ENCODE data around the gene NCLN. TPM values are rescaled to one million over a fixed set of nuclear protein-coding genes. Genes with fewer than 3 reads are reported as not detected.
A peak's percentile ranks its signal among the peaks of the same experiment; 100 is the strongest.
"Not testable (repeated sequence)": the region's sequence is repeated elsewhere in the genome, so short reads cannot be mapped to it uniquely, and the experiment has no call there.

NCLN gene
- total and polyA plus RNA-seq, 3 experiments from 2014 or later = 47.4 to 96.0 (median 94.7) TPM

GRCh38 chr19:3201911-3202310, 16.2 kb downstream of the NCLN start:
- POLR2A ChIA-PET = no interaction called here
- no peaks in the 10 kb centered on the region for H3K9me3 ChIP-seq (ENCODE audit: low read length)
- Mint-ChIP-seq H3K36me3 (peaks cover 0 to 46% (median 0%) of the 10 kb centered on the region in 3 donors), H3K27me3 (no peaks in the 10 kb centered on the region), H3K4me3 (no peak overlapping the region), H3K9me3 (no peaks in the 10 kb centered on the region), H3K27ac (no peak overlapping the region), H3K4me1 (no peaks in the 10 kb centered on the region)
- CTCF ChIA-PET = no interaction called here
- no peaks in the 10 kb centered on the region for H3K36me3 ChIP-seq (ENCODE audit: insufficient read depth, low read length)
- no peaks in the 10 kb centered on the region for H3K4me1 ChIP-seq (ENCODE audit: insufficient read depth, low read length)
- no peak overlapping the region for H3K27ac ChIP-seq (ENCODE audit: low read depth, low read length)
- no peak for DNase-seq
- no peak overlapping the region for H3K4me3 ChIP-seq (ENCODE audit: low read length)
- no peaks in the 10 kb centered on the region for H3K27me3 ChIP-seq (ENCODE audit: insufficient read depth, low read length, poor library complexity, severe bottlenecking)

GRCh38 chr19:3202346-3202745, 16.6 kb downstream of the NCLN start:
- Histone ChIP-seq H3K4me1 (ENCODE audit: insufficient read depth, low read length) (no peaks in the 10 kb centered on the region), H3K4me3 (ENCODE audit: low read length) (no peak overlapping the region), H3K27me3 (ENCODE audit: insufficient read depth, low read length, poor library complexity, severe bottlenecking) (no peaks in the 10 kb centered on the region), H3K9me3 (ENCODE audit: low read length) (no peaks in the 10 kb centered on the region), H3K27ac (ENCODE audit: low read depth, low read length) (no peak overlapping the region), H3K36me3 (ENCODE audit: insufficient read depth, low read length) (no peaks in the 10 kb centered on the region)
- peak in 1 of 5 donors; percentile 44 for DNase-seq
- H3K27ac Mint-ChIP-seq = no peak overlapping the region
- no peaks in the 10 kb centered on the region for H3K4me1 Mint-ChIP-seq
- ChIA-PET POLR2A (no interaction called here), CTCF (interaction anchor here (1.0 kb wide), 1 partner anchor 8 kb away, joined by 3 read pairs; no protein-coding TSS in a partner anchor)
- no peak overlapping the region for H3K4me3 Mint-ChIP-seq
- H3K9me3 Mint-ChIP-seq = no peaks in the 10 kb centered on the region
- no peaks in the 10 kb centered on the region for H3K27me3 Mint-ChIP-seq
- peaks cover 0 to 48% (median 0%) of the 10 kb centered on the region in 3 donors for H3K36me3 Mint-ChIP-seq

- H3K27me3 Mint-ChIP-seq; H3K9me3 Mint-ChIP-seq; H3K36me3 ChIP-seq (ENCODE audit: insufficient read depth, low read length); H3K4me1 ChIP-seq (ENCODE audit: insufficient read depth, low read length); H3K9me3 ChIP-seq (ENCODE audit: low read length); H3K27ac ChIP-seq (ENCODE audit: low read depth, low read length); DNase-seq; H3K4me3 Mint-ChIP-seq; H3K4me1 Mint-ChIP-seq; H3K27me3 ChIP-seq (ENCODE audit: insufficient read depth, low read length, poor library complexity, severe bottlenecking); H3K4me3 ChIP-seq (ENCODE audit: low read length): not testable (repeated sequence)
- Mint-ChIP-seq H3K27ac (peak overlapping the region in 1 of 8 donors; percentile 46), H3K36me3 (peaks cover 0 to 51% (median 0%) of the 10 kb centered on the region in 3 donors)
- ChIA-PET POLR2A (interaction anchor here (0.6 kb wide), 1 partner anchor 365 kb away, joined by 4 read pairs; no protein-coding TSS in a partner anchor), CTCF (interaction anchor here (1.0 kb wide), 1 partner anchor 9 kb away, joined by 3 read pairs; no protein-coding TSS in a partner anchor)
Measured at GRCh38 chr19:3202895-3203294, 17.2 kb downstream of the NCLN start.

GRCh38 chr19:3203805-3204645, 18.3 kb downstream of the NCLN start:
- no peaks in the 10 kb centered on the region for H3K36me3 ChIP-seq (ENCODE audit: insufficient read depth, low read length)

GRCh38 chr19:3204646-3205275, 19.0 kb downstream of the NCLN start:
- H3K36me3 Mint-ChIP-seq = peaks cover 0 to 62% (median 0%) of the 10 kb centered on the region in 3 donors
- peak in 1 of 5 donors; percentile 44 for DNase-seq
- no peak overlapping the region for H3K4me3 Mint-ChIP-seq
- no peaks in the 10 kb centered on the region for H3K27me3 Mint-ChIP-seq
- no peak overlapping the region for H3K27ac ChIP-seq (ENCODE audit: low read depth, low read length)
- ChIA-PET POLR2A (no interaction called here), CTCF (no interaction called here)
- H3K9me3 Mint-ChIP-seq = no peaks in the 10 kb centered on the region
- H3K27ac Mint-ChIP-seq = no peak overlapping the region
- no peaks in the 10 kb centered on the region for H3K4me1 Mint-ChIP-seq
- no peaks in the 10 kb centered on the region for H3K4me1 ChIP-seq (ENCODE audit: insufficient read depth, low read length)
- no peaks in the 10 kb centered on the region for H3K27me3 ChIP-seq (ENCODE audit: insufficient read depth, low read length, poor library complexity, severe bottlenecking)
- no peak overlapping the region for H3K4me3 ChIP-seq (ENCODE audit: low read length)
- H3K9me3 ChIP-seq (ENCODE audit: low read length) = no peaks in the 10 kb centered on the region
- no peaks in the 10 kb centered on the region for H3K36me3 ChIP-seq (ENCODE audit: insufficient read depth, low read length)

More at GRCh38 chr19:3203805-3204645, 18.3 kb downstream of the NCLN start:
- Mint-ChIP-seq H3K4me1 (no peaks in the 10 kb centered on the region), H3K9me3 (no peaks in the 10 kb centered on the region), H3K27ac (no peak overlapping the region), H3K4me3 (no peak overlapping the region), H3K27me3 (no peaks in the 10 kb centered on the region), H3K36me3 (peaks cover 0 to 57% (median 0%) of the 10 kb centered on the region in 3 donors)
- Histone ChIP-seq H3K4me3 (ENCODE audit: low read length) (no peak overlapping the region), H3K27ac (ENCODE audit: low read depth, low read length) (no peak overlapping the region), H3K4me1 (ENCODE audit: insufficient read depth, low read length) (no peaks in the 10 kb centered on the region), H3K27me3 (ENCODE audit: insufficient read depth, low read length, poor library complexity, severe bottlenecking) (no peaks in the 10 kb centered on the region), H3K9me3 (ENCODE audit: low read length) (no peaks in the 10 kb centered on the region)
- DNase-seq = peak in 1 of 5 donors; percentile 43
- POLR2A ChIA-PET = interaction anchor here (0.6 kb wide), 1 partner anchor 364 kb away, joined by 4 read pairs; no protein-coding TSS in a partner anchor
- CTCF ChIA-PET = no interaction called here

- no peak overlapping the region for H3K27ac ChIP-seq (ENCODE audit: low read depth, low read length)
- H3K36me3 Mint-ChIP-seq = peaks cover 0 to 52% (median 0%) of the 10 kb centered on the region in 3 donors
- no peaks in the 10 kb centered on the region for H3K9me3 Mint-ChIP-seq
- peaks cover 0 to 2% (median 0%) of the 10 kb centered on the region in 3 donors for H3K4me1 Mint-ChIP-seq
- peak in 1 of 5 donors; percentile 45 for DNase-seq
- no peak overlapping the region for H3K4me3 ChIP-seq (ENCODE audit: low read length)
- no peak overlapping the region for H3K4me3 Mint-ChIP-seq
- no peak overlapping the region for H3K27ac Mint-ChIP-seq
- H3K36me3 ChIP-seq (ENCODE audit: insufficient read depth, low read length) = no peaks in the 10 kb centered on the region
- CTCF ChIA-PET = no interaction called here
- no peaks in the 10 kb centered on the region for H3K9me3 ChIP-seq (ENCODE audit: low read length)
- POLR2A ChIA-PET = no interaction called here
- H3K27me3 Mint-ChIP-seq = peaks cover 0 to 3% of the 10 kb centered on the region in 2 donors
- no peaks in the 10 kb centered on the region for H3K27me3 ChIP-seq (ENCODE audit: insufficient read depth, low read length, poor library complexity, severe bottlenecking)
- no peaks in the 10 kb centered on the region for H3K4me1 ChIP-seq (ENCODE audit: insufficient read depth, low read length)
Measured at GRCh38 chr19:3206216-3206953, 20.7 kb downstream of the NCLN start.

GRCh38 chr19:3207461-3208242, 21.9 kb downstream of the NCLN start:
- no peak overlapping the region for H3K4me3 ChIP-seq (ENCODE audit: low read length)
- H3K27ac ChIP-seq (ENCODE audit: low read depth, low read length) = no peak overlapping the region
- ChIA-PET POLR2A (no interaction called here), CTCF (no interaction called here)
- Mint-ChIP-seq H3K27me3 (peaks cover 0 to 3% of the 10 kb centered on the region in 2 donors), H3K4me3 (no peak overlapping the region), H3K27ac (peak overlapping the region in 1 of 8 donors; percentile 24), H3K4me1 (peaks cover 0 to 2% (median 0%) of the 10 kb centered on the region in 3 donors), H3K9me3 (no peaks in the 10 kb centered on the region), H3K36me3 (peaks cover 0 to 43% (median 0%) of the 10 kb centered on the region in 3 donors)
- H3K27me3 ChIP-seq (ENCODE audit: insufficient read depth, low read length, poor library complexity, severe bottlenecking) = no peaks in the 10 kb centered on the region
- H3K9me3 ChIP-seq (ENCODE audit: low read length) = no peaks in the 10 kb centered on the region
- DNase-seq = peak in 1 of 5 donors; percentile 43
- no peaks in the 10 kb centered on the region for H3K4me1 ChIP-seq (ENCODE audit: insufficient read depth, low read length)
- no peaks in the 10 kb centered on the region for H3K36me3 ChIP-seq (ENCODE audit: insufficient read depth, low read length)

Measured in CD8-positive, alpha-beta memory T cell (primary cell).